IMR-90 (cell line): Measurements from ENCODE around the gene CADM1. TPM values are rescaled to one million over a fixed set of nuclear protein-coding genes. Genes with fewer than 3 reads are reported as not detected.

Experiments used
- ATAC-seq: fragments of 200-7000 bp; cut with Tn5 transposase; 2 replicates; pipeline ENCODE4 v1.9.1; 2020; ENCODE audit warnings: low read depth, mild to moderate bottlenecking, moderate library complexity
- BruUV-seq: library from RNA; stranded (reverse); fragments of 400-500 nt; replicated peaks from 2 replicates; lab custom pipeline; 2021; lab: Mats Ljungman, UMichigan
- CTCF ChIA-PET: fragments of 300-600 bp; formaldehyde crosslinking; extraction: SDS; loops from one replicate; lab custom pipeline; 2021; ENCODE audit warnings: antibody characterized with exemption; lab: Yijun Ruan, JAX
- POLR2A ChIA-PET: fragments of 300-600 bp; sonication (Branson Sonifier 250); formaldehyde crosslinking; loops from one replicate; lab custom pipeline; 2022; ENCODE audit warnings: antibody characterized with exemption; ENCODE audit not compliant: unreplicated experiment; lab: Charles Lee
- DNase-seq: peaks from one replicate; pipeline ENCODE4 v3.0.0; 2013
- H2AFZ ChIP-seq: replicated peaks from 2 replicates; pipeline ENCODE3; 2013; ENCODE audit warnings: low read length, mild to moderate bottlenecking; ENCODE audit not compliant: poor library complexity
- H2AK5ac ChIP-seq: 2 replicates; pipeline ENCODE4 v1.6.1; 2013; ENCODE audit warnings: low read depth, low read length, inconsistent platforms
- H2AK9ac ChIP-seq: replicated peaks from 2 replicates; pipeline ENCODE3; 2013; ENCODE audit warnings: mild to moderate bottlenecking, low read depth, low read length, moderate library complexity; ENCODE audit not compliant: poor library complexity
- H2BK120ac ChIP-seq: 2 replicates; pipeline ENCODE4 v1.6.1; 2013; ENCODE audit warnings: low read depth, low read length, inconsistent platforms
- H2BK15ac ChIP-seq: 3 replicates; pipeline ENCODE4 v1.6.1; 2013; ENCODE audit warnings: low read depth, low read length, inconsistent platforms
- H2BK20ac ChIP-seq: 2 replicates; pipeline ENCODE4 v1.6.1; 2013; ENCODE audit warnings: low read depth, mild to moderate bottlenecking, inconsistent platforms, low read length, moderate library complexity
- H2BK5ac ChIP-seq: 2 replicates; pipeline ENCODE4 v1.6.1; 2013; ENCODE audit warnings: mild to moderate bottlenecking, low read depth, low read length, inconsistent platforms; ENCODE audit not compliant: poor library complexity, severe bottlenecking
- H3K14ac ChIP-seq: replicated peaks from 2 replicates; pipeline ENCODE4 v1.6.1; 2013; ENCODE audit warnings: low read depth, low read length, inconsistent platforms
- H3K18ac ChIP-seq: 2 replicates; pipeline ENCODE4 v1.6.1; 2013; ENCODE audit warnings: low read depth, low read length, control low read depth
- H3K23ac ChIP-seq: 2 replicates; pipeline ENCODE4 v1.6.1; 2013; ENCODE audit warnings: low read depth, low read length, inconsistent platforms
- H3K27ac ChIP-seq: 2 replicates; pipeline ENCODE4 v1.5.1; 2013; ENCODE audit warnings: mild to moderate bottlenecking, control low read depth, low read length; ENCODE audit not compliant: insufficient read depth
- H3K27me3 ChIP-seq: 2 replicates; pipeline ENCODE4 v1.6.1; 2013; ENCODE audit warnings: low read length; ENCODE audit not compliant: control insufficient read depth, insufficient read depth
- H3K36me3 ChIP-seq: 2 replicates; pipeline ENCODE4 v1.6.1; 2013; ENCODE audit warnings: low read length, mixed read lengths; ENCODE audit not compliant: control insufficient read depth, insufficient read depth
- H3K4ac ChIP-seq: 2 replicates; pipeline ENCODE4 v1.6.1; 2013; ENCODE audit warnings: low read depth, low read length, inconsistent platforms
- H3K4me1 ChIP-seq: 2 replicates; pipeline ENCODE4 v1.6.1; 2013; ENCODE audit warnings: low read length, mixed read lengths; ENCODE audit not compliant: control insufficient read depth, insufficient read depth
- H3K4me2 ChIP-seq: 2 replicates; pipeline ENCODE4 v1.6.1; 2013; ENCODE audit warnings: low read depth, mild to moderate bottlenecking, control low read depth, low read length, moderate library complexity
- H3K4me3 ChIP-seq: 2 replicates; pipeline ENCODE4 v1.5.1; 2013; ENCODE audit warnings: low read depth, mild to moderate bottlenecking, control low read depth, low read length, moderate library complexity; ENCODE audit not compliant: insufficient read depth
- H3K56ac ChIP-seq: 2 replicates; pipeline ENCODE4 v1.6.1; 2013; ENCODE audit warnings: low read length, inconsistent platforms; ENCODE audit not compliant: insufficient read depth; ENCODE audit errors: extremely low read depth
- H3K79me1 ChIP-seq, 2 experiments: 2 replicates each; pipeline ENCODE4 v1.6.1; 2013; ENCODE audit warnings: low read length in 2 of 2, inconsistent platforms in 1 of 2, low read depth in 1 of 2
- H3K9ac ChIP-seq: 2 replicates; pipeline ENCODE4 v1.6.1; 2013; ENCODE audit warnings: low read depth, low read length, control low read depth
- H3K9me1 ChIP-seq: 2 replicates; pipeline ENCODE4 v1.6.1; 2013; ENCODE audit warnings: low read length, inconsistent platforms; ENCODE audit not compliant: insufficient read depth
- H3K9me3 ChIP-seq: 2 replicates; pipeline ENCODE4 v1.6.1; 2013; ENCODE audit warnings: low read length; ENCODE audit not compliant: control insufficient read depth, insufficient read depth
- H4K20me1 ChIP-seq: 2 replicates; pipeline ENCODE4 v1.6.1; 2013; ENCODE audit warnings: low read length, inconsistent platforms; ENCODE audit not compliant: insufficient read depth
- H4K5ac ChIP-seq: 2 replicates; pipeline ENCODE4 v1.6.1; 2013; ENCODE audit warnings: mild to moderate bottlenecking, low read depth, low read length, control low read depth
- H4K8ac ChIP-seq, 2 experiments: 2 replicates each; pipeline ENCODE4 v1.6.1; 2013; ENCODE audit warnings: low read depth in 2 of 2, low read length in 2 of 2, control low read depth in 1 of 2, inconsistent platforms in 1 of 2
- H4K91ac ChIP-seq: 2 replicates; pipeline ENCODE4 v1.6.1; 2013; ENCODE audit warnings: low read depth, low read length, inconsistent platforms; ENCODE audit not compliant: insufficient read depth
- BHLHE40 ChIP-seq: fragments of 150-350 bp; IDR thresholded peaks from 2 replicates; pipeline ENCODE4 v1.6.1; 2016; ENCODE audit warnings: mild to moderate bottlenecking, low read depth, low read length
- CEBPB ChIP-seq: IDR thresholded peaks from 2 replicates; pipeline ENCODE4 v1.6.1; 2012; ENCODE audit warnings: low read depth, low read length, improper control_type of control experiment
- CHD1 ChIP-seq: IDR thresholded peaks from 2 replicates; pipeline ENCODE4 v1.6.1; 2012; ENCODE audit warnings: low read depth, low read length, improper control_type of control experiment
- CTCF ChIP-seq: conservative IDR thresholded peaks from 2 replicates; pipeline ENCODE4 v1.5.1; 2012; ENCODE audit warnings: mild to moderate bottlenecking, low read depth, low read length, improper control_type of control experiment
- FOS ChIP-seq: fragments of 150-350 bp; IDR thresholded peaks from 2 replicates; pipeline ENCODE4 v1.6.1; 2016; ENCODE audit warnings: low read depth, low read length
- MAFK ChIP-seq: IDR thresholded peaks from 2 replicates; pipeline ENCODE4 v1.6.1; 2012; ENCODE audit warnings: low read depth, low read length, improper control_type of control experiment
- MAZ ChIP-seq: IDR thresholded peaks from 2 replicates; pipeline ENCODE4 v1.6.1; 2012; ENCODE audit warnings: low read depth, mild to moderate bottlenecking, low read length, improper control_type of control experiment, moderate library complexity, borderline replicate concordance
- MXI1 ChIP-seq: IDR thresholded peaks from 2 replicates; pipeline ENCODE4 v1.6.1; 2012; ENCODE audit warnings: low read depth, mild to moderate bottlenecking, low read length, moderate library complexity, borderline replicate concordance
- NFE2L2 ChIP-seq: fragments of 150-350 bp; IDR thresholded peaks from 2 replicates; pipeline ENCODE4 v1.6.1; 2016; ENCODE audit warnings: low read depth, mild to moderate bottlenecking, low read length
- POLR2A ChIP-seq: IDR thresholded peaks from 2 replicates; pipeline ENCODE4 v1.6.1; 2012; ENCODE audit warnings: mild to moderate bottlenecking, low read depth, low read length
- RAD21 ChIP-seq: IDR thresholded peaks from 2 replicates; pipeline ENCODE4 v1.6.1; 2012; ENCODE audit warnings: low read length, improper control_type of control experiment
- RCOR1 ChIP-seq: IDR thresholded peaks from 2 replicates; pipeline ENCODE4 v1.6.1; 2012; ENCODE audit warnings: mild to moderate bottlenecking, low read length, improper control_type of control experiment; ENCODE audit not compliant: insufficient replicate concordance
- USF2 ChIP-seq: fragments of 150-350 bp; IDR thresholded peaks from 2 replicates; pipeline ENCODE4 v1.6.1; 2017; ENCODE audit warnings: mild to moderate bottlenecking, antibody characterized with exemption, low read length, low read depth
- WGBS, 2 experiments: methylation state at CpG; one replicate each; pipeline versions ENCODE4 v1.1.5 to v1.1.7; 2013; ENCODE audit warnings: missing lambda C conversion rate in 2 of 2; ENCODE audit not compliant: insufficient read length in 1 of 2; ENCODE audit errors: extremely low coverage in 2 of 2; 5-methylcytosine and 5-hydroxymethylcytosine counted together
- dilution Hi-C: fragments of 300-500 bp; cut with HindIII; formaldehyde crosslinking; loops from one replicate; pipeline ENCODE4 v1.14.3; 2018; ENCODE audit warnings: low sequenced_read_pairs; ENCODE audit not compliant: unreplicated experiment
- in situ Hi-C: fragments of 300-500 bp; cut with MboI; formaldehyde crosslinking; loops from 3 replicates; pipeline ENCODE4 v1.14.3; 2019; ENCODE audit warnings: low sequenced_read_pairs, inconsistent platforms, mixed read lengths
- intact Hi-C: fragments of 100-400 bp; cut with micrococcal nuclease; formaldehyde crosslinking; loops from 2 replicates; pipeline ENCODE4 v1.10.0; 2022
- polyA plus RNA-seq, 3 experiments: library from polyadenylated mRNA; depleted of rRNA; stranded (reverse); fragments of >200 nt; gene quantifications; 2 replicates each; pipeline ENCODE4 v1.2.3, GENCODE V29; 2012; ENCODE audit warnings: low replicate concordance in 1 of 3
- total RNA-seq: library from RNA; depleted of rRNA; stranded (reverse); fragments of >200 nt; gene quantifications from 2 replicates; pipeline ENCODE4 v1.2.3, GENCODE V29; 2012
- TF ChIP-seq, protein P1 (sequence below): fragments of 150-350 bp; IDR thresholded peaks from 2 replicates; pipeline ENCODE4 v1.6.1; 2016; ENCODE audit warnings: low read depth, mild to moderate bottlenecking, low read length, moderate library complexity, borderline replicate concordance

Gene CADM1
- total and polyA plus RNA-seq, 2 of the 4 experiments (the other 2 are of a cell fraction), result 28.8 to 77.1 TPM

DNA sequence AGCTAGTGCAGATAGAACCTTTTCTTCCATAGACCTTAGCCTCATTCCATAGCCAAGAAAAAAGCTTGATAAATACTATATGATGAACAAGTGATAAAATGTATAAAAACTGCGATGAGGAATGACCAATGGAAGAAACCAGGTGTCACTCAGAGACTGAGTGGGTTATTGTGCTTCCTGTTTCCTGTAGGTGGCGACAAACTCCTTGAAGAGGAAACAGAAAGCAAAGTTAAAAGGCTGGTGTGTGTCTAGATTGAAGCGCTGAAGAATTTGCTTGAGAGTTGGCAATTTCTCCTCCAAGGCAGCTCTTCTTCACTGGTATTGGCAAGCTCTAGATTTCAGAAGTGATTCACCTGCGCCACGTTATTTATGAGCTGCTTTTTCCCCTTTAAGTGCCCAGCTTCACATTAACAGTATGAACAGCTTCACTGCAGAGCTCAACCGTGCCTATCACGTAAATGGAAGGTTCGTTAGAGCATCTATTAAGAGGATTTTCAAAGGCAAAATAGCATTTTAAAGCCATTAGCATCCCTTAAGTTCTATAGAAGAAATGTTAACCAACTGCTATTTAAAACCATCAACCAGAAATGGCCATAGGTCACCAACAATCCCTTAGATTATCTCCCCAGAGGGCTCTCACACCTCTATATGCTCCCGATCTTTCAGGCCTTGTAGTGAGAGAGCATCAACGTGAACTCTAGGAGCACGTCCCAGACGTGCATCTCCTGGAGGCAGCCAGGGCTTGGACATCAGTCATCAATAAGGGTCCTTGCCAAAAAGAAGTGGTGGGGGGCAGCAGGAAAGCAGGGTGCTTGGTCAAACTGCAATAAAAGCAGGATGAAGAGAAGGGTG lies 179.4 kb downstream of the CADM1 start:
- Histone ChIP-seq H4K20me1 (peaks cover 2% of the 10 kb centered on the region; the same call in 1 of the 2 replicates), H2BK15ac (no peak overlapping the region), H3K79me1 (0 out of 4 replicates have a peak, but pooled peaks cover 0 to 3% of the 10 kb centered on the region in 2 experiments), H3K4me2 (peak overlapping the region; percentile 67; the same call in 1 of the 2 replicates), H3K18ac (no peak overlapping the region), H3K27ac (no peak overlapping the region), H4K8ac (peak overlapping the region in 1 of 2 experiments; percentile 61; a peak in 1 of 4 replicates), H3K27me3 (no peaks in the 10 kb centered on the region), H3K9me3 (no peaks in the 10 kb centered on the region), H3K9me1 (no peaks in the 10 kb centered on the region), H3K9ac (no peak overlapping the region), H3K36me3 (no peaks in the 10 kb centered on the region), H3K4ac (no peak overlapping the region), H2AFZ (peak overlapping the region; percentile 2), H2BK20ac (no peak overlapping the region), H3K56ac (no peak overlapping the region), H3K23ac (no peak overlapping the region), H3K4me3 (no peak overlapping the region), H2AK9ac (peak overlapping the region; percentile 20), H2BK5ac (no peak overlapping the region), H3K14ac (no peak overlapping the region), H3K4me1 (peaks cover 2% of the 10 kb centered on the region; the same call in 1 of the 2 replicates), H2BK120ac (no peak overlapping the region), H4K5ac (no peak overlapping the region), H4K91ac (no peak overlapping the region), H2AK5ac (no peak overlapping the region)
- POLR2A ChIA-PET, result no interaction called here
- dilution Hi-C loops (no loop called here), intact Hi-C loops (loop anchor here (1.0 to 5.0 kb wide), 3 partner anchors 752 to 951 kb away; no protein-coding TSS in a partner anchor), in situ Hi-C loops (loop anchor here (25.0 kb wide), 1 partner anchor 1362 kb away; no protein-coding TSS in a partner anchor)
- peak; percentile 75 for ATAC-seq
- peak; percentile 75 for DNase-seq
- BruUV-seq, result no TSS peak
- CTCF ChIA-PET, result interaction anchor here (0.7 to 1.1 kb wide), 6 partner anchors 11 to 1007 kb away, joined by 3 to 4 read pairs (median 3); no protein-coding TSS in a partner anchor
- 0% methylated on average over 1 of the region's 12 CpGs; no CpG with 5 or more reads in 1 of the 2 experiments for WGBS, 2 experiments
- TF ChIP-seq CEBPB (no peak), CTCF (peak; percentile 83), MAFK (no peak), RCOR1 (no peak), USF2 (no peak), MXI1 (no peak), POLR2A (no peak), CHD1 (no peak), NFE2L2 (no peak), BHLHE40 (no peak), RAD21 (peak; percentile 91), MAZ (no peak), FOS (no peak)
- TF ChIP-seq, protein P1, sequence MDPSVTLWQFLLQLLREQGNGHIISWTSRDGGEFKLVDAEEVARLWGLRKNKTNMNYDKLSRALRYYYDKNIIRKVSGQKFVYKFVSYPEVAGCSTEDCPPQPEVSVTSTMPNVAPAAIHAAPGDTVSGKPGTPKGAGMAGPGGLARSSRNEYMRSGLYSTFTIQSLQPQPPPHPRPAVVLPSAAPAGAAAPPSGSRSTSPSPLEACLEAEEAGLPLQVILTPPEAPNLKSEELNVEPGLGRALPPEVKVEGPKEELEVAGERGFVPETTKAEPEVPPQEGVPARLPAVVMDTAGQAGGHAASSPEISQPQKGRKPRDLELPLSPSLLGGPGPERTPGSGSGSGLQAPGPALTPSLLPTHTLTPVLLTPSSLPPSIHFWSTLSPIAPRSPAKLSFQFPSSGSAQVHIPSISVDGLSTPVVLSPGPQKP, result no peak
